Mesendoderm (in vitro differentiated cells): ENCODE data around the gene SLC25A1.

ENCODE experiments used
- DNase-seq: peaks from one replicate; pipeline ENCODE4 v3.0.0; 2013
- H2AK5ac ChIP-seq: 2 replicates; pipeline ENCODE4 v1.6.1; 2013; ENCODE audit warnings: low read length, inconsistent platforms
- H2BK120ac ChIP-seq: 2 replicates; pipeline ENCODE4 v1.6.1; 2013; ENCODE audit warnings: low read depth, mild to moderate bottlenecking, low read length, moderate library complexity, mixed read lengths
- H2BK15ac ChIP-seq: replicated peaks from 2 replicates; pipeline ENCODE4 v1.6.1; 2013; ENCODE audit warnings: low read depth, mild to moderate bottlenecking, moderate library complexity
- H2BK5ac ChIP-seq: 2 replicates; pipeline ENCODE4 v1.6.1; 2013; ENCODE audit warnings: low read length, inconsistent platforms
- H3K18ac ChIP-seq: 2 replicates; pipeline ENCODE4 v1.6.1; 2013; ENCODE audit warnings: mild to moderate bottlenecking, low read length, mixed read lengths
- H3K23ac ChIP-seq: one replicate; pipeline ENCODE4 v1.6.1; 2013; ENCODE audit warnings: low read length
- H3K27ac ChIP-seq: 2 replicates; pipeline ENCODE4 v1.5.1; 2013; ENCODE audit warnings: low read depth, mild to moderate bottlenecking, inconsistent platforms, low read length, moderate library complexity
- H3K27me3 ChIP-seq: 2 replicates; pipeline ENCODE4 v1.6.1; 2013; ENCODE audit warnings: low read length, control low read depth, mild to moderate bottlenecking, inconsistent platforms; ENCODE audit not compliant: insufficient read depth, poor library complexity
- H3K36me3 ChIP-seq: 2 replicates; pipeline ENCODE4 v1.6.1; 2013; ENCODE audit warnings: low read length, inconsistent platforms; ENCODE audit not compliant: control insufficient read depth, insufficient read depth
- H3K4ac ChIP-seq: one replicate; pipeline ENCODE4 v1.6.1; 2013; ENCODE audit warnings: low read depth, mild to moderate bottlenecking, low read length, moderate library complexity
- H3K4me1 ChIP-seq: 2 replicates; pipeline ENCODE4 v1.6.1; 2013; ENCODE audit warnings: low read depth, low read length, inconsistent platforms; ENCODE audit not compliant: control insufficient read depth
- H3K4me2 ChIP-seq: 2 replicates; pipeline ENCODE4 v1.6.1; 2013; ENCODE audit warnings: low read length
- H3K4me3 ChIP-seq: 2 replicates; pipeline ENCODE4 v1.5.1; 2013; ENCODE audit warnings: mild to moderate bottlenecking, low read length
- H3K56ac ChIP-seq: one replicate; pipeline ENCODE4 v1.6.1; 2013; ENCODE audit warnings: low read length
- H3K79me1 ChIP-seq: 2 replicates; pipeline ENCODE4 v1.6.1; 2013; ENCODE audit warnings: low read length, inconsistent platforms
- H3K79me2 ChIP-seq: 2 replicates; pipeline ENCODE4 v1.6.1; 2013; ENCODE audit warnings: mild to moderate bottlenecking, low read length; ENCODE audit not compliant: control insufficient read depth, insufficient read depth
- H3K9ac ChIP-seq: 2 replicates; pipeline ENCODE4 v1.6.1; 2013; ENCODE audit warnings: low read length, inconsistent platforms
- H4K5ac ChIP-seq: one replicate; pipeline ENCODE4 v1.6.1; 2013; ENCODE audit warnings: low read length
- H4K8ac ChIP-seq: one replicate; pipeline ENCODE4 v1.6.1; 2013; ENCODE audit warnings: low read depth, mild to moderate bottlenecking, control low read depth, low read length, moderate library complexity
- WGBS: extraction: QIAGEN DNeasy Blood & Tissue Kit; methylation state at CpG from one replicate; pipeline ENCODE4 v1.1.7; 2013; ENCODE audit warnings: low lambda C conversion rate, missing lambda C conversion rate; ENCODE audit not compliant: insufficient coverage; ENCODE audit errors: extremely low coverage; 5-methylcytosine and 5-hydroxymethylcytosine counted together

SLC25A1 gene

GRCh38 chr22:19180740-19181410 is 2.3 kb upstream of the SLC25A1 start:
- Histone ChIP-seq H3K4me1 (peaks cover 3% of the 10 kb centered on the region), H3K18ac (no peak overlapping the region), H3K36me3 (peaks cover 3% of the 10 kb centered on the region), H2AK5ac (no peak overlapping the region), H3K4ac (no peak overlapping the region), H3K79me2 (peaks cover 10% of the 10 kb centered on the region), H3K27ac (no peak overlapping the region), H3K23ac (no peak overlapping the region), H2BK5ac (no peak overlapping the region), H2BK15ac (no peak overlapping the region), H4K8ac (no peak overlapping the region), H3K9ac (no peak overlapping the region), H2BK120ac (no peak overlapping the region), H3K4me2 (no peak overlapping the region), H3K27me3 (no peaks in the 10 kb centered on the region), H4K5ac (no peak overlapping the region), H3K56ac (no peak overlapping the region), H3K4me3 (no peak overlapping the region), H3K79me1 (peaks cover 8% of the 10 kb centered on the region)
- DNase-seq = no peak
- WGBS = no CpG with 5 or more reads among the region's 11 CpGs

DNA sequence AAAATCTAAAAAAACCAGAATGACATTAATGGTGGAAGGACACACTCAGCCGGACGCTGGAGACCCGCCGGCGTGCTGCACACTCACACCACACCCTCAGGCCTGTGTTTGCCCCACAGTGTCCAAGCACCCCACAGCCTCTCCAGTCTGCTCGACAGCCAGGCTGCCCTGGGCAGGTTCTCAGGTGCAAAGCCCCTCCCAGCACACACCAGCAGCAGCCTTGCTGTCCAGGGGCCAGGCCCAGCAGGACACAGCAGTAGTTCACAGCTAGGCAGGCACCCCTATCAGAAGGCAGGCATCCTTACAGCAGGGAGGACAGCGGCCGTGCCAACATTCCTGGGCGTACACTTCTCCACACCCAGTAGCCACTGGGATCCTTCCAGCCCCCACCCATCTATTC is 1.7 kb upstream of the SLC25A1 start:
- no CpG with 5 or more reads among the region's 9 CpGs for WGBS
- no peak overlapping the region for H4K5ac ChIP-seq
- no peak for DNase-seq
- no peak overlapping the region for H3K27ac ChIP-seq
- no peak overlapping the region for H3K4me2 ChIP-seq
- H3K56ac ChIP-seq = no peak overlapping the region
- H3K4me3 ChIP-seq = no peak overlapping the region
- H2AK5ac ChIP-seq = no peak overlapping the region
- H2BK120ac ChIP-seq = no peak overlapping the region
- H3K79me2 ChIP-seq = peaks cover 10% of the 10 kb centered on the region
- no peak overlapping the region for H2BK5ac ChIP-seq
- H3K23ac ChIP-seq = no peak overlapping the region
- H3K4ac ChIP-seq = no peak overlapping the region
- peaks cover 13% of the 10 kb centered on the region for H3K79me1 ChIP-seq
- no peak overlapping the region for H3K9ac ChIP-seq
- H3K4me1 ChIP-seq = peaks cover 3% of the 10 kb centered on the region
- H3K36me3 ChIP-seq = peaks cover 3% of the 10 kb centered on the region
- no peak overlapping the region for H4K8ac ChIP-seq
- H3K18ac ChIP-seq = no peak overlapping the region
- H3K27me3 ChIP-seq = no peaks in the 10 kb centered on the region
- H2BK15ac ChIP-seq = no peak overlapping the region

DNA sequence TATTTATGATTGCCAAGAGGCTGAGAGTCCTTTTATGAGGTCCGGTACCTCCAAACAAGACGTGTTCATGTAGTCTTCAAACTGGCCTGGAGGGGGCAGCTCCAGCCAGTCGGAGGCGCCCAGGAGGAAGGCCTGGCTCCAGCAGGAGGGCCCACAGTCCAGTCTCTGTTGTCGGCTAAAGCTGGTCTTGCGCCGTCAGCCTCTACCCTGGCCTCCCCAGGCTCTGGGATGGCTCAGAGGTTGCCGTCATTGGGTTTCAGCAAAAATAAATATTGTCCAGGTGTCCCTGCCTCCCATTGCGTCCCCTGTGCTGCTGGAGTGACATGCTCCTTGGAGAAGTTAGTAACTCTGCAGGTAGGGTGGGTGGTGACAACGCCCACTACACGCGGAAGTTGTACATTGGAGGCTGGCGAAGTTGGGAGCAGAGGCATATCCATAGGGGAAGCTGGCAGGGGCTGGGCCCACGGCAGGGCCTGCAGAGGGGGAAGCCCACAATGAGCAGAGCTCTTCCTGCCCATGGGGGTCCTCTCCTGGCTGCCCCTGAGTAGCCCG is 1.0 kb upstream of the SLC25A1 start:
- H2BK5ac ChIP-seq = no peak overlapping the region
- H4K5ac ChIP-seq = no peak overlapping the region
- H3K56ac ChIP-seq = peak overlapping the region; percentile 90
- peaks cover 3% of the 10 kb centered on the region for H3K36me3 ChIP-seq
- H3K4ac ChIP-seq = no peak overlapping the region
- no peak overlapping the region for H3K23ac ChIP-seq
- H3K27ac ChIP-seq = no peak overlapping the region
- H3K4me1 ChIP-seq = peaks cover 3% of the 10 kb centered on the region
- H4K8ac ChIP-seq = no peak overlapping the region
- H3K18ac ChIP-seq = no peak overlapping the region
- H3K79me1 ChIP-seq = peaks cover 17% of the 10 kb centered on the region
- WGBS = no CpG with 5 or more reads among the region's 15 CpGs
- peak; percentile 90 for DNase-seq
- peak overlapping the region; percentile 57 for H3K4me3 ChIP-seq
- H3K9ac ChIP-seq = peak overlapping the region; percentile 81
- H3K79me2 ChIP-seq = peaks cover 10% of the 10 kb centered on the region
- H2BK15ac ChIP-seq = no peak overlapping the region
- no peaks in the 10 kb centered on the region for H3K27me3 ChIP-seq
- H3K4me2 ChIP-seq = peak overlapping the region; percentile 87
- no peak overlapping the region for H2BK120ac ChIP-seq
- H2AK5ac ChIP-seq = no peak overlapping the region

- Histone ChIP-seq H3K23ac (peak overlapping the region; percentile 85), H4K5ac (no peak overlapping the region), H3K79me1 (peaks cover 24% of the 10 kb centered on the region), H4K8ac (no peak overlapping the region), H3K4ac (peak overlapping the region; percentile 7), H3K27me3 (no peaks in the 10 kb centered on the region), H2BK5ac (no peak overlapping the region), H3K4me3 (peak overlapping the region; percentile 78), H2AK5ac (no peak overlapping the region), H3K36me3 (peaks cover 3% of the 10 kb centered on the region), H3K4me2 (peak overlapping the region; percentile 73), H2BK15ac (no peak overlapping the region), H3K56ac (peak overlapping the region; percentile 94), H3K79me2 (peaks cover 12% of the 10 kb centered on the region), H2BK120ac (no peak overlapping the region), H3K4me1 (peaks cover 8% of the 10 kb centered on the region), H3K27ac (peak overlapping the region; percentile 74), H3K18ac (peak overlapping the region; percentile 82), H3K9ac (peak overlapping the region; percentile 91)
- DNase-seq = peak; percentile 46
- no CpG with 5 or more reads among the region's 80 CpGs for WGBS
Measured at GRCh38 chr22:19178065-19178656, 375 bp downstream of the SLC25A1 start.

- Histone ChIP-seq H2BK120ac (no peak overlapping the region), H2BK5ac (no peak overlapping the region), H3K4me1 (peaks cover 11% of the 10 kb centered on the region), H4K8ac (no peak overlapping the region), H3K79me2 (peaks cover 19% of the 10 kb centered on the region), H2AK5ac (no peak overlapping the region), H3K4me2 (peak overlapping the region; percentile 73), H3K23ac (peak overlapping the region; percentile 74), H3K56ac (peak overlapping the region; percentile 94), H3K27ac (peak overlapping the region; percentile 74), H3K18ac (peak overlapping the region; percentile 82), H2BK15ac (no peak overlapping the region), H3K36me3 (peaks cover 3% of the 10 kb centered on the region), H3K4me3 (peak overlapping the region; percentile 78), H4K5ac (no peak overlapping the region), H3K4ac (peak overlapping the region; percentile 28), H3K27me3 (no peaks in the 10 kb centered on the region), H3K9ac (peak overlapping the region; percentile 91), H3K79me1 (peaks cover 30% of the 10 kb centered on the region)
- DNase-seq = no peak
- no CpG with 5 or more reads among the region's 55 CpGs for WGBS
Measured at GRCh38 chr22:19177164-19178064, 1.1 kb downstream of the SLC25A1 start.
